ENCODE results near the gene CPD. TPM values are rescaled to one million over a fixed set of nuclear protein-coding genes. Genes with fewer than 3 reads are reported as not detected.

The CPD gene
- total and polyA plus RNA-seq, 8 donors = 4.1 to 278 (median 22.0) TPM

DNA sequence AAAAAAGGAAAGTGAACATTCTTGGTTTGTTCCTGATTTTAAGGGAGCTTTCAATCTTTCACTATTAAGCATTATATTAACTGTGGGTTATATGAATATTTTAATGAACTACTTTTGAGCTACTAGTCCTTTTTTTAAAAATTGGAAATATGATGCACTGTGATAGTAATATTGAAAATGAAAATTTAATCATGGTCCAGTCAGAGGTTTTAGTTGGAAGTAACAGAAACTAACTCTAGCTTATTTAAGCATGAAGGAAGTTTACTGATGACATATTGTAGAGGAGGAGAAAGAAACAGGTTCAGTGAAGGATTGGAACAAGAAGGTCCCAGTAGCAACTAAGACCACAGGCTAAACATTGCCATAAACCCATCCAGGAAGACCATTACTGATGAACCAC is 24.0 kb upstream of the CPD start:
- Histone ChIP-seq H3K4me3 (no peak overlapping the region), H3K4me1 (no peaks in the 10 kb centered on the region), H3K27ac (no peak overlapping the region), H3K27me3 (no peaks in the 10 kb centered on the region), H3K9me3 (no peaks in the 10 kb centered on the region), H3K36me3 (no peaks in the 10 kb centered on the region)
- intact Hi-C loops (cut with DNase I; ENCODE audit: low total_unique reads) = no loop called here
- TF ChIP-seq POLR2A (IDR thresholded peaks at IDR 0.05) (no peak), EP300 (IDR thresholded peaks at IDR 0.05) (no peak), POLR2AphosphoS5 (IDR thresholded peaks at IDR 0.05) (no peak)
- TF ChIP-seq, protein P1, sequence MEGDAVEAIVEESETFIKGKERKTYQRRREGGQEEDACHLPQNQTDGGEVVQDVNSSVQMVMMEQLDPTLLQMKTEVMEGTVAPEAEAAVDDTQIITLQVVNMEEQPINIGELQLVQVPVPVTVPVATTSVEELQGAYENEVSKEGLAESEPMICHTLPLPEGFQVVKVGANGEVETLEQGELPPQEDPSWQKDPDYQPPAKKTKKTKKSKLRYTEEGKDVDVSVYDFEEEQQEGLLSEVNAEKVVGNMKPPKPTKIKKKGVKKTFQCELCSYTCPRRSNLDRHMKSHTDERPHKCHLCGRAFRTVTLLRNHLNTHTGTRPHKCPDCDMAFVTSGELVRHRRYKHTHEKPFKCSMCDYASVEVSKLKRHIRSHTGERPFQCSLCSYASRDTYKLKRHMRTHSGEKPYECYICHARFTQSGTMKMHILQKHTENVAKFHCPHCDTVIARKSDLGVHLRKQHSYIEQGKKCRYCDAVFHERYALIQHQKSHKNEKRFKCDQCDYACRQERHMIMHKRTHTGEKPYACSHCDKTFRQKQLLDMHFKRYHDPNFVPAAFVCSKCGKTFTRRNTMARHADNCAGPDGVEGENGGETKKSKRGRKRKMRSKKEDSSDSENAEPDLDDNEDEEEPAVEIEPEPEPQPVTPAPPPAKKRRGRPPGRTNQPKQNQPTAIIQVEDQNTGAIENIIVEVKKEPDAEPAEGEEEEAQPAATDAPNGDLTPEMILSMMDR (IDR thresholded peaks at IDR 0.05) = no peak
- no peak for DNase-seq

DNA sequence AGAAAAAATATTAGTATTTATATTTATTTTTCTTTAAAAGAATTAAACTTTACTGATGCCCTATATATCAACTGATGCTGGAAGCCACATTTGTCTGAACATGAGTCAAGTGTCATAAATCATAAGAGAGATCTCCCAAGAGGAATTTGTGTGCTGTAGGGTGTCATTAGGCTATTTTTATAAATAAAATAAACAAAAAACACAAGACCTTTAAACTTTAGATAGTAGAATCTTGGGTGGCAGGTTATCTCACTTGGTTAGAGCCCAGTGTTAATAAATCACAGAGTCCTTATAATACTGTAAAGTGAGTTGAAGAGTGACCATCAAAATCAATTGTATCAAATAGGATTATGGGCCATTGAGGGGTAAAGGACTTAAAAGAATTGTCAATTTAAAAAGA is 21.3 kb upstream of the CPD start:
- Histone ChIP-seq H3K27me3 (no peaks in the 10 kb centered on the region), H3K9me3 (peaks cover 0 to 13% (median 9%) of the 10 kb centered on the region in 4 donors), H3K4me1 (no peaks in the 10 kb centered on the region), H3K4me3 (no peak overlapping the region), H3K36me3 (no peaks in the 10 kb centered on the region), H3K27ac (no peak overlapping the region)
- intact Hi-C loops (cut with DNase I; ENCODE audit: low total_unique reads) = no loop called here
- no peak for DNase-seq
- TF ChIP-seq POLR2A (IDR thresholded peaks at IDR 0.05) (no peak), EP300 (IDR thresholded peaks at IDR 0.05) (no peak), POLR2AphosphoS5 (IDR thresholded peaks at IDR 0.05) (no peak)
- TF ChIP-seq, protein P1 (IDR thresholded peaks at IDR 0.05) = no peak

DNA sequence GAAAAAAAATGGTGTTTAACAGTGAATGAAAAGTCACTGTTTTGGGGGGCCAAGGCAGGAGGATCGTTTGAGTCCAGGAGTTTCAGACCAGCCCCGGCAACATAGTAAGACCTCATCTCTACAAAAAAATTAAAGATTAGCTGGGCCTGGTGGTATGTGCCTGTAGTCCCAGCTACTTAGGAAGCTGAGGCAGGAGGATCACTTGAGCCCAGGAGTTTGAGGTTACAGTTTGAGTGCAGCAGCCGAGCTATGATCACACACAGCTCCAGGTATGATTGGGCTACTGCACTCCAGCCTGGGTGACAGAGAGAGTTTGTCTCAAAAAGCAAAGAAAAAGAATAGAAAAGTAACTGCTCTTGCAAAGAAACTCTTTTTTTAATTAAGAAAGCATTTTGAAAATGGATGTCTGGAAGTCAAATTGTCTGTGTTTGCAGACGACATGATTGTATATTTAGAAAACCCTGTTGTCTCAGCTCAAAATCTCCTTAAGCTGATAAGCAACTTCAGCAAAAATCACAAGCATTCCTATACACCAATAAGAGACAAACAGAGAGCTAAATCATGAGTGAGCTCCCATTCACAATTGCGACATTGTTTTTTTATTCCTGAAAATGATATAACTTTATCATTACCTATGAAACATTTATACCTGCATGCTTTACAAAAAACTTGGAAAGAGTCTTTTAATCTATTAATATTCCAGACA is 20.5 kb upstream of the CPD start:
- H3K36me3 ChIP-seq = no peaks in the 10 kb centered on the region
- peaks cover 0 to 2% (median 0%) of the 10 kb centered on the region in 4 donors for H3K4me1 ChIP-seq
- intact Hi-C loops (cut with DNase I; ENCODE audit: low total_unique reads) = no loop called here
- DNase-seq = no peak
- peaks cover 0 to 13% (median 9%) of the 10 kb centered on the region in 4 donors for H3K9me3 ChIP-seq
- 44 to 63% (median 57%) methylated on average over 5 of the region's 5 CpGs for WGBS, 5 donors
- no peaks in the 10 kb centered on the region for H3K27me3 ChIP-seq
- H3K27ac ChIP-seq = no peak overlapping the region
- H3K4me3 ChIP-seq = no peak overlapping the region
- TF ChIP-seq POLR2AphosphoS5 (IDR thresholded peaks at IDR 0.05) (no peak), EP300 (IDR thresholded peaks at IDR 0.05) (no peak), POLR2A (IDR thresholded peaks at IDR 0.05) (no peak)
- TF ChIP-seq, protein P1 (IDR thresholded peaks at IDR 0.05) = no peak

DNA sequence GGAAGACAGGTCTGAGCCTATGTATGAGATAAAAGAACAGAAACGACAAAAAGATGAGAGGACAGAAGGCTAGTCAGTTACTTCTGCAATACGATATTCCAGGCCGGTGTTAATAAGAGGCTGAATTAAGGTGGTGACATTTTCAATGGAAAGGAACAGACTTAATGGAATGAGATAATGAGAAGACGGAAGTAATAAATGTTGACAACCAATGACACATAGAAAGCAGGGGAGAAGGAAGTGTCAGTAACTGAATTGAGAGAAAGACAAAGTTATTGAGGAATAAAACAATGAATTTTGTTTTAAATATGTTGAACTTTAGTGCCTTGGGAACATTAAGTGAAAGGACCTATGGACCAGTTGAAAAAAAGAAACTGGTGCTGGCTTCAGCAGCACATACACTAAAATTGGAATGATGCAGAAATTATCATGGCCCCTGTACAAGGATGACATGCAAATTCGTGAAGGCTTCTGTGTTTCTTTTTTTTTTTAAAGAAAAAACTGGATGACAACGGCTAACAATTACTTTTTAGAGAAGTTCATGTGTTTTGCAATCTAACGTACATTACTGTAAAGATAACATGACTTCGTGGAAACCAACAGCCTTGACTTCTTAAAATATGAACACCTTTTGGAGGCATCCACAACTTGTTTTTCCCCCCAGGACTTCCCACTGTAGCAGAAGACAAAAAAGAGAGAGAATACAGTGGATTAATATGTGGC is 18.5 kb upstream of the CPD start:
- DNase-seq = no peak
- H3K27me3 ChIP-seq = no peaks in the 10 kb centered on the region
- TF ChIP-seq POLR2AphosphoS5 (IDR thresholded peaks at IDR 0.05) (no peak), EP300 (IDR thresholded peaks at IDR 0.05) (no peak), POLR2A (IDR thresholded peaks at IDR 0.05) (no peak)
- TF ChIP-seq, protein P1 (IDR thresholded peaks at IDR 0.05) = no peak
- H3K27ac ChIP-seq = peak overlapping the region in 2 of 5 donors; percentile 27 to 42
- H3K36me3 ChIP-seq = no peaks in the 10 kb centered on the region
- peaks cover 0 to 13% (median 9%) of the 10 kb centered on the region in 4 donors for H3K9me3 ChIP-seq
- no peak overlapping the region for H3K4me3 ChIP-seq
- WGBS, 5 donors = 76 to 80% (median 77%) methylated on average over 8 of the region's 8 CpGs
- intact Hi-C loops (cut with DNase I; ENCODE audit: low total_unique reads) = no loop called here
- peaks cover 0 to 4% (median 0%) of the 10 kb centered on the region in 4 donors for H3K4me1 ChIP-seq
